ENCODE data around the gene SDCCAG8. TPM values are rescaled to one million over a fixed set of nuclear protein-coding genes. Genes with fewer than 3 reads are reported as not detected.

The SDCCAG8 gene
- 29.9 and 30.8 TPM in 2 replicates for total RNA-seq

GRCh38 chr1:243255791-243256512 lies at the start of gene SDCCAG8:
Gene SDCCAG8 (plus strand): TSS chr1:243256041. CDS start chr1:243256174, 133 bp downstream.

GRCh38 chr1:243254927-243255790 lies 682 bp upstream of the SDCCAG8 start, which contains the start of gene CEP170:
Gene CEP170 (minus strand): TSS chr1:243255281. CDS start chr1:243225280, 30,001 bp downstream.

Small RNA genes within 50 kb of the gene (small RNA-seq; reads per million reads assigned to genes)
- 1.8 reads per million, percentile 41 among the genes with 10 or more reads in this experiment for gene MIR4677

Other genes with a start within 250 kb of the SDCCAG8 start
- 83.5 and 103 TPM in 2 replicates for gene CEP170, start 760 bp upstream of the SDCCAG8 start, total RNA-seq

All from hair follicle dermal papilla cell (primary cell).